ENCODE results near the gene PRRT1B. TPM values are rescaled to one million over a fixed set of nuclear protein-coding genes. Genes with fewer than 3 reads are reported as not detected.

PRRT1B gene
- polyA plus RNA-seq, 3 donors, result not detected

- peaks cover 12% of the 10 kb centered on the region for H3K79me2 ChIP-seq (ENCODE audit: insufficient read depth, low read length)
- 12% methylated on average over 103 of the region's 103 CpGs for WGBS (ENCODE audit: insufficient coverage)
- H3K36me3 Mint-ChIP-seq, result peaks cover 24 to 35% of the 10 kb centered on the region in 2 donors
- H3K27ac ChIP-seq (ENCODE audit: low read depth in 1 of 2, low read length in 2 of 2), result peak within 1 kb of the TSS in 1 of 2 donors; percentile 78
- peak; percentile 74 to 85 (median 82) for DNase-seq
- peaks cover 13 to 18% of the 10 kb centered on the region in 2 donors for H3K4me1 ChIP-seq (ENCODE audit: control insufficient read depth in 1 of 2, insufficient read depth in 2 of 2, low read length in 2 of 2)
- peak within 1 kb of the TSS; percentile 92 for H3K4me2 ChIP-seq (replicated peaks; ENCODE audit: extremely low read depth, low read length, poor library complexity, severe bottlenecking)
- peaks cover 0 to 10% (median 5%) of the 10 kb centered on the region in 3 donors for H3K27me3 Mint-ChIP-seq (ENCODE audit: low read depth in 3 of 3)
- peak within 1 kb of the TSS in 6 of 7 donors; percentile 45 to 82 (median 69) for H3K27ac Mint-ChIP-seq
- intact Hi-C loops (cut with micrococcal nuclease), result no loop called here
- no peaks in the 10 kb centered on the region for H4K20me1 ChIP-seq (ENCODE audit: insufficient read depth, low read length)
- H3K4me1 Mint-ChIP-seq, result peaks cover 11% of the 10 kb centered on the region
- peaks cover 28 to 37% of the 10 kb centered on the region in 2 donors for H3K36me3 ChIP-seq (replicated peaks in 1 of 2; ENCODE audit: control insufficient read depth in 1 of 2, insufficient read depth in 2 of 2, low read length in 2 of 2)
- peak within 1 kb of the TSS; percentile 98 for H2AFZ ChIP-seq (ENCODE audit: insufficient read depth, low read depth, low read length, poor library complexity, severe bottlenecking)
- H3K4me3 ChIP-seq (replicated peaks in 1 of 3; ENCODE audit: low read depth in 2 of 3, low read length in 3 of 3), result peak within 1 kb of the TSS; percentile 52 to 88 (median 88)
- TF ChIP-seq CTCF (IDR thresholded peaks at IDR 0.05), result peak; percentile 3
- no peaks in the 10 kb centered on the region for H3K9me3 Mint-ChIP-seq
- H3K9me3 ChIP-seq (replicated peaks in 1 of 2; ENCODE audit: control insufficient read depth in 1 of 2, insufficient read depth in 1 of 2, low read length in 2 of 2), result no peaks in the 10 kb centered on the region
- H3K4me3 Mint-ChIP-seq, result peak within 1 kb of the TSS; percentile 77 to 84
- H3K9ac ChIP-seq (ENCODE audit: insufficient read depth, low read length, poor library complexity, severe bottlenecking), result peak within 1 kb of the TSS; percentile 87
- H3K27me3 ChIP-seq (ENCODE audit: control insufficient read depth in 2 of 2, insufficient read depth in 2 of 2, low read length in 2 of 2), result no peaks in the 10 kb centered on the region
Observed at GRCh38 chr9:131530920-131531832, 14.1 kb upstream of the PRRT1B start, which contains the start of gene UCK1. UCK1 (minus strand) TSS chr9:131531263; CDS start chr9:131531174, 89 bp downstream.

- Histone ChIP-seq H4K20me1 (ENCODE audit: insufficient read depth, low read length) (no peaks in the 10 kb centered on the region), H2AFZ (ENCODE audit: insufficient read depth, low read depth, low read length, poor library complexity, severe bottlenecking) (peak overlapping the region; percentile 37), H3K27ac (ENCODE audit: low read depth in 1 of 2, low read length in 2 of 2) (no peak overlapping the region), H3K4me2 (replicated peaks; ENCODE audit: extremely low read depth, low read length, poor library complexity, severe bottlenecking) (no peak overlapping the region), H3K27me3 (ENCODE audit: control insufficient read depth in 2 of 2, insufficient read depth in 2 of 2, low read length in 2 of 2) (no peaks in the 10 kb centered on the region), H3K4me3 (replicated peaks in 1 of 3; ENCODE audit: low read depth in 2 of 3, low read length in 3 of 3) (no peak overlapping the region), H3K9ac (ENCODE audit: insufficient read depth, low read length, poor library complexity, severe bottlenecking) (no peak overlapping the region), H3K4me1 (ENCODE audit: control insufficient read depth in 1 of 2, insufficient read depth in 2 of 2, low read length in 2 of 2) (peaks cover 13 to 16% of the 10 kb centered on the region in 2 donors), H3K79me2 (ENCODE audit: insufficient read depth, low read length) (peaks cover 12% of the 10 kb centered on the region), H3K9me3 (replicated peaks in 1 of 2; ENCODE audit: control insufficient read depth in 1 of 2, insufficient read depth in 1 of 2, low read length in 2 of 2) (no peaks in the 10 kb centered on the region), H3K36me3 (replicated peaks in 1 of 2; ENCODE audit: control insufficient read depth in 1 of 2, insufficient read depth in 2 of 2, low read length in 2 of 2) (peaks cover 0 to under 1% of the 10 kb centered on the region in 2 donors)
- intact Hi-C loops (cut with micrococcal nuclease), result no loop called here
- Mint-ChIP-seq H3K27me3 (ENCODE audit: low read depth in 3 of 3) (peaks cover 1 to 13% (median 5%) of the 10 kb centered on the region in 3 donors), H3K36me3 (peaks cover 0 to 2% of the 10 kb centered on the region in 2 donors), H3K9me3 (peaks cover 0 to 3% (median 0%) of the 10 kb centered on the region in 7 donors), H3K4me3 (no peak overlapping the region), H3K4me1 (peaks cover 10% of the 10 kb centered on the region), H3K27ac (no peak overlapping the region)
- no peak for TF ChIP-seq CTCF (IDR thresholded peaks at IDR 0.05)
- DNase-seq, result no peak
- 0% methylated on average over 3 of the region's 8 CpGs for WGBS (ENCODE audit: insufficient coverage)
Observed at GRCh38 chr9:131534721-131535237, 10.5 kb upstream of the PRRT1B start.
